Measurements from ENCODE around the gene HSPA12A.

Gene HSPA12A

GRCh38 chr10:116741391-116742351 is 695 bp downstream of the HSPA12A start:
- no peak for DNase-seq

- no peak for DNase-seq
Observed at GRCh38 chr10:116740971-116741370, 1.4 kb downstream of the HSPA12A start.

- no peak for DNase-seq
Observed at GRCh38 chr10:116738339-116738738, 4.0 kb downstream of the HSPA12A start.

GRCh38 chr10:116737627-116738327 is 4.6 kb downstream of the HSPA12A start:
- no peak for DNase-seq

DNA sequence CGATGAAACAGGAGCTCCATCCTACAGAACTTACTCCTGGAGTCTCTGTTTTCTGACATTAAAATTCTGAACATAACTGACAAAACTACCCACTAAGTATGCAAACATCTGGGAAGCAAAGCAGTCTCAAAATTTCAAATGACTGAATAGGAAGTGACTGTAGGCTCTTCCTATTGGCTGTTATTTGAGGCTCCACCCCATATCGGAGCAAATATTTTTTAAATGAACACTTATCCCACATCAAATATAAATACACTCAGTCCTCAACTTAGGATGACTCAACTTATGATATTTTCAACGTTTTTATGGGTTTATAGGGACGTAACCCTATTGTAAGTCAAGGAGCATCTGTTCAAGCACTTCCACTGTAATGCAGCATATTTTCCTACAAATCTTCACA is 8.8 kb downstream of the HSPA12A start:
- no peak for DNase-seq

- no peak for DNase-seq
Observed at GRCh38 chr10:116732573-116732972, 9.8 kb downstream of the HSPA12A start.

GRCh38 chr10:116730464-116731260 is 11.7 kb downstream of the HSPA12A start:
- DNase-seq: no peak

DNA sequence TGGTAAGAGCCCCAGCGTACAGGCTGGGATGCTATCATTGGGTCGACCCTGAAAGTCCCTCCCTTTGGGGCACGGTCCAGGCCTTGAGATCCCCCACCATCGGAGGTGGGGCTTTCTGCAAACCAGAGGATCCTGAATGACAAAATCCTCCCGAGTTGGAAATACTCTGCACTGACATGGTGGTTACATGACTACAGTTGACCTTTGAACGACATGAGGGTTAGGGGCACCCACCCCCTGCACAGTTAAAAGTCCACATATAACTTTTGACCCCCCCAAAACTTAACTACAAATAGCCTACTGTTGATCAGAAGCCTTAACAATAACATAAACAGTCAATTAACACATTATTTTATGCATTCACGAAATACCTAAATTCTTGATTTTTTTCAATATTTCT is 13.1 kb downstream of the HSPA12A start:
- DNase-seq: no peak

GRCh38 chr10:116728526-116729096 is 13.8 kb downstream of the HSPA12A start:
- no peak for DNase-seq

DNA sequence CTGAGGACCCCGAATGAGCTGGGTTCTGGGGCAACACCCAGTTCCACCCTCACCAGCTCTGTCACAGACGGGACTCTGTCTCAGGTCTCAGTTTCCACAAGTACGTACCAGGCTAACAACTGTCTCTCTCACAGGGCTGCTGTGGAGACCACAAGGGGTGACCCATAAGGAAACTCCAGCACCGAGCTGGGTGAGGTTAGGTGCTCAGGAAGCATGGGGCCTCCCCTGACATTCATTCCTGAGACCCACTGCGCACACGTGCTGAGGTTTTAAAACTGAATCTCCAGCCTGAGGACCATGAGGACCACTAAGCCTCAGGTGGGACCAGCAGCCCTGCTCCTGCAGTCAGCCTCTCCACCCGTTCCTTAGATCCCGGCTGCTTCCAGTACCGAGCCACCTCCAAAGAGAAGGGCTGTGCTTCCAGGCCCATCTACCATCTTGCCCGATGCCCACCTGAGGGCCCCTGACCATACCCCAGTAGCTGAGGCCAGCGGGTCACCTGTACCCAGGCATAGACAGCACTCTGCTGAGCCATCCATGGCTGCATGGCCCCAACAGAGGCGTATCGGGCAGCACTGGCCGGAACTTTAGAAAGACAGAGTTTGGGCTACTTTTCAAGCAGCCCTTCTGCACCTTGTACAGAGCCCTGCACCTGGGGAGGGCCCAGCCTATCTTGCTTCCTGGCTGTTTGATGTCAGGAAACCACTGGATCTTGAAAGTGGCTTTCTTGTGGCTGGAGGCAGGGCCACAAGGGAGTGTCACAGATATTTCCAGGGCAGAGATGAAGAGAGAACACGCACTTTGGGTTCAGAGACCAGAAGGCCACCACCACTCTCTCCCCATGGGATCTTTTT is 18.7 kb downstream of the HSPA12A start:
- peak; percentile 78 for DNase-seq

GRCh38 chr10:116722736-116723427 is 19.5 kb downstream of the HSPA12A start:
- DNase-seq: peak; percentile 50

DNA sequence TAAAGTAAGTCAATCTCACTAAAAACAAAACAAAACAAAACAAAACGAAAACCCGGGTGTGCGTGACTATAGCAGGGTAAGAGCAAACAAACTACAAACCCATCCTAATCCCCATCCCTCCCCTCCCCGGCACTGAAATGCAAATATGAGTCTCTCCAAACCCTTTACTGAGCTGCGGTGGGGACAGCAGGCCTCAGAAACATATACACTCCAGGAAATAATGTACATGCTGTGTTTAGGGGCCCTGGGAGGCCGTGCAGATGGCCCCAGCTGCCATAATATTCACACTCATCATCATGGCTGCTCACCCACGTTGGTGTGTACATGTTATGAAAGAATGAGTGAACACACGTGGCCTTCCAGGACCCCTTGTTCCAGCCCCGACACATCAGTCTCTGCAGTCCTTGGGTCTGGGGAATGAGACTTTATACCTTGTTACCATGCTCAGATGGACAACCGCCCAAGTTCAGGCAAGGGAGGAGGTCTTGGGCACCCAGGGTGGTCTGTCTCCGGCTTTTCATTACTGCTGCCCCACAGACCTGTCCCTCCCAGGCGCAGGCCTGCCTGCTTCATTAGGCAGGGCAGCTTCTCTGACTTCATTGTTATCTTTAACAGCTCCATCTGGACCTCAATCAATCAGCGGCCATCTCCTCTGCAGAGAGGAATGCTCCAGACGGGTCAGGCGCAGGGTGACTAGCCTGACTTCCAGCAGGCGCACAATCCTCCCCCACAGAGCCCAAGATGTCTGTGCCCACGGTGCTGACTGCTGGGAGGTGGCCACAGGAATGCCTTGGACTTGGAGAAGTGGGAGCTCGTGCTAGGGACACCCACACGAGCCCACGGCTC is 20.6 kb downstream of the HSPA12A start:
- peak; percentile 42 for DNase-seq

- no peak for DNase-seq
Observed at GRCh38 chr10:116720668-116721546, 21.5 kb downstream of the HSPA12A start.

DNA sequence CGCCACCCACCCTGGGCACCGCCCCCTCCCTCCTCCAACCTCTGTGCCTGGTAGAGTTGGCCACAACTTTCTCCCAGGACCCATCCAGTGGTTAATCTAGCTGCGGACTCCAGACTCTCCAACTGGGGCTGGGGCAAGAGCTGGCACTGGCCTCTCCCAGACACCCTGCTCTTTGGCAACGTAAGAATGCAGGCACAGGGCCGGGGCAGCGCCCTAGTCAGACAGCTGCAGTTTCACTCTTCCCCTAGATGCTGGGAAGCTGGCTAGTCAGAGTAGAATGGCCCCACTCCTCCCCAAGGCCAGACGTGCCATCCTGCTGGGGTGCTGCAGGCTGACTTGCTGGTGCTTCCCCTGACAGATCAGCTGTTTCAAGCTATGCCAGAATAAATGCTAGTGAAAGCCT is 22.1 kb downstream of the HSPA12A start:
- DNase-seq: no peak

GRCh38 chr10:116719804-116720203 is 22.6 kb downstream of the HSPA12A start:
- DNase-seq: no peak

DNA sequence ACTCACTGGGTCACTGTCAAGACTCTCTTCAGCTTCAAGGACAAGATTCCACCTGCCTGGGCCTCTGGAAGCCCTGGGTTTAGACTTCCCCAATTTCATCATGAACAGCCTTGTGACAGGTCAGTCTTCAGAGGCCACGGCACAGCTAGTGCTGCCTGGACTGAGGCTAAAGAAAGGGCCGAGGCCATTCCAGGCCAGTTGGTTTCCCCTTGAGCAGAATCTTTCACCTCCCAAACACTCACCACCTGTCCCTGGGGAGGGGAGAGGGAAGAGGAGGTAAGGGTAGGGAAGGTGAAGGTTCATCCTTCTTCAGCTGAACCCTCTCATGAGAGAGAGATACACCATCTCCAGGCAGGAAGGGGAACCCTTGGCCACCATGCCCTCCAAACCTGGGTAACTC is 24.3 kb downstream of the HSPA12A start:
- no peak for DNase-seq

GRCh38 chr10:116716381-116716780 is 26.0 kb downstream of the HSPA12A start:
- DNase-seq: no peak

- DNase-seq: no peak
Observed at GRCh38 chr10:116715839-116716377, 26.5 kb downstream of the HSPA12A start.

DNA sequence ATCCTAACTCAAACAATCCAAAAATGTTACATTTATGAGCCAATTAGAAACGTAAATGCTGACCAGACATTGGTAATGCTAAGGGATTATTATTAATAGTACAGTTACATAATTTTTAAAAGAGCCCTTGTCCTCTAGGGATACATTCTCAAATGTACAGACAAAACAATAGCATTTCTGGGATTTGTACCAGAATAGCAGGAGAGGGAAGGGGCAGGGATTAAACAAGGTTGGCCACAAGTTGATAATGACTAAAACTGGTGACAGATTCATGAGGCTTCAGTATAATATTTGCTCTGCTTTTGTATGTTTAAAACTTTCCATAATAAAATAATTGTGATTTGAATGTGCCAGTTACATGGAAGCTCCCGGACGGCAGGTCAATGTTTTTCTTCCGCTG is 27.0 kb downstream of the HSPA12A start:
- DNase-seq: no peak
